OCI-LY1 (cell line): ENCODE data around the gene TMEM208.
A peak's percentile ranks its signal among the peaks of the same experiment; 100 is the strongest.

ENCODE experiments used
- H2AFZ ChIP-seq: fragments of 200-600 bp; sonication (generic), shearing (Covaris generic); 2 replicates; pipeline ENCODE4 v1.6.0; 2014; ENCODE audit warnings: antibody characterized with exemption, mild to moderate bottlenecking, low read length
- H3F3A ChIP-seq: fragments of 200-600 bp; sonication (generic), shearing (Covaris generic); 2 replicates; pipeline ENCODE4 v1.6.0; 2014; ENCODE audit warnings: mild to moderate bottlenecking, antibody characterized with exemption, low read length, moderate library complexity; ENCODE audit not compliant: insufficient read depth
- H3K27ac ChIP-seq: fragments of 200-600 bp; sonication (generic); 2 replicates; pipeline ENCODE4 v1.5.1; 2014; ENCODE audit warnings: low read length, mixed run types, mild to moderate bottlenecking, low read depth; ENCODE audit not compliant: poor library complexity, severe bottlenecking
- H3K27me3 ChIP-seq: fragments of 200-600 bp; sonication (generic); 2 replicates; pipeline ENCODE4 v1.6.0; 2014; ENCODE audit warnings: antibody characterized with exemption, mild to moderate bottlenecking, low read length, moderate library complexity; ENCODE audit not compliant: insufficient read depth
- H3K36me3 ChIP-seq: fragments of 200-600 bp; sonication (generic); 2 replicates; pipeline ENCODE4 v1.6.1; 2014; ENCODE audit warnings: mild to moderate bottlenecking, antibody characterized with exemption, low read length, moderate library complexity, mixed read lengths; ENCODE audit not compliant: insufficient read depth
- H3K4me1 ChIP-seq: fragments of 200-600 bp; sonication (generic); 2 replicates; pipeline ENCODE4 v1.5.1; 2014; ENCODE audit warnings: mild to moderate bottlenecking, low read length, moderate library complexity; ENCODE audit not compliant: insufficient read depth, severe bottlenecking
- H3K4me2 ChIP-seq: fragments of 200-600 bp; sonication (generic), shearing (Covaris generic); 2 replicates; pipeline ENCODE4 v1.6.1; 2014; ENCODE audit warnings: low read length
- H3K4me3 ChIP-seq: fragments of 200-600 bp; sonication (generic); 2 replicates; pipeline ENCODE4 v1.5.1; 2014; ENCODE audit warnings: low read length, low read depth, mild to moderate bottlenecking, mixed read lengths; ENCODE audit not compliant: poor library complexity, severe bottlenecking
- H3K79me2 ChIP-seq: fragments of 200-600 bp; shearing (Covaris generic); 2 replicates; pipeline ENCODE4 v1.6.1; 2016; ENCODE audit warnings: mixed run types, low read length, mixed read lengths; ENCODE audit not compliant: insufficient read depth
- H3K9ac ChIP-seq: fragments of 200-600 bp; sonication (generic), shearing (Covaris generic); 2 replicates; pipeline ENCODE4 v1.6.1; 2014; ENCODE audit warnings: mild to moderate bottlenecking, low read length, mixed read lengths
- H3K9me2 ChIP-seq: fragments of 200-600 bp; sonication (generic), shearing (Covaris generic); 2 replicates; pipeline ENCODE4 v1.6.1; 2014; ENCODE audit warnings: low read depth, mild to moderate bottlenecking, low read length, mixed read lengths
- H3K9me3 ChIP-seq: fragments of 200-600 bp; shearing (Covaris generic); 2 replicates; pipeline ENCODE4 v1.6.1; 2014; ENCODE audit warnings: low read length, mixed read lengths
- H4K20me1 ChIP-seq: fragments of 200-600 bp; sonication (generic), shearing (Covaris generic); 2 replicates; pipeline ENCODE4 v1.6.0; 2016; ENCODE audit warnings: mild to moderate bottlenecking, low read length; ENCODE audit not compliant: insufficient read depth
- CTCF ChIP-seq: fragments of 200-600 bp; sonication (generic), shearing (Covaris generic); IDR thresholded peaks from 2 replicates; pipeline ENCODE4 v1.5.1; 2017; ENCODE audit warnings: mild to moderate bottlenecking, antibody characterized with exemption, low read length, moderate library complexity, mixed read lengths
- EZH2 ChIP-seq: fragments of 200-600 bp; sonication (generic), shearing (Covaris generic); IDR thresholded peaks from 2 replicates; pipeline ENCODE4 v1.8.0; 2017; ENCODE audit warnings: borderline replicate concordance, mixed run types, mild to moderate bottlenecking, antibody characterized with exemption, low read length, moderate library complexity, mixed read lengths

The TMEM208 gene

GRCh38 chr16:67258161-67258835, 31.4 kb downstream of the TMEM208 start:
- H3K9ac ChIP-seq = no peak overlapping the region
- H3K4me1 ChIP-seq = no peaks in the 10 kb centered on the region
- H3K27ac ChIP-seq = no peak overlapping the region
- no peaks in the 10 kb centered on the region for H3K79me2 ChIP-seq
- H3K4me2 ChIP-seq = no peak overlapping the region
- no peaks in the 10 kb centered on the region for H3K9me3 ChIP-seq
- H3K4me3 ChIP-seq = no peak overlapping the region
- H2AFZ ChIP-seq = no peak overlapping the region
- TF ChIP-seq EZH2 (no peak), CTCF (no peak)
- H3F3A ChIP-seq = no peaks in the 10 kb centered on the region
- peaks cover 4% of the 10 kb centered on the region; the same call in 1 of the 2 replicates for H3K27me3 ChIP-seq
- no peaks in the 10 kb centered on the region for H3K9me2 ChIP-seq
- H3K36me3 ChIP-seq = no peaks in the 10 kb centered on the region
- no peaks in the 10 kb centered on the region for H4K20me1 ChIP-seq

GRCh38 chr16:67259705-67260104, 32.8 kb downstream of the TMEM208 start:
- Histone ChIP-seq H3K27me3 (peaks cover 4% of the 10 kb centered on the region; the same call in 1 of the 2 replicates), H4K20me1 (no peaks in the 10 kb centered on the region), H3K27ac (no peak overlapping the region), H3K4me1 (no peaks in the 10 kb centered on the region), H3K9me3 (no peaks in the 10 kb centered on the region), H3K4me3 (no peak overlapping the region), H3K9ac (no peak overlapping the region), H3K4me2 (no peak overlapping the region), H3K79me2 (no peaks in the 10 kb centered on the region), H2AFZ (no peak overlapping the region), H3F3A (no peaks in the 10 kb centered on the region), H3K9me2 (no peaks in the 10 kb centered on the region), H3K36me3 (no peaks in the 10 kb centered on the region)
- TF ChIP-seq CTCF = no peak
- TF ChIP-seq EZH2 = no peak

- Histone ChIP-seq H3K27me3 (no peaks in the 10 kb centered on the region), H3K9me2 (no peaks in the 10 kb centered on the region), H3K9me3 (no peaks in the 10 kb centered on the region), H4K20me1 (no peaks in the 10 kb centered on the region), H3K27ac (no peak overlapping the region), H3K4me3 (no peak overlapping the region), H3K9ac (no peak overlapping the region), H3K36me3 (no peaks in the 10 kb centered on the region), H3K4me2 (no peak overlapping the region), H2AFZ (no peak overlapping the region), H3F3A (no peaks in the 10 kb centered on the region), H3K79me2 (no peaks in the 10 kb centered on the region), H3K4me1 (no peaks in the 10 kb centered on the region)
- TF ChIP-seq EZH2 (no peak), CTCF (peak; percentile 64)
These were observed 33.6 kb downstream of the TMEM208 start for GRCh38 chr16:67260426-67261063.
